OCI-LY7 (cell line): ENCODE results near the gene POLRMT. TPM values are rescaled to one million over a fixed set of nuclear protein-coding genes. Genes with fewer than 3 reads are reported as not detected.

Experiments used
- BruUV-seq: library from RNA; stranded (reverse); fragments of 400-500 nt; replicated peaks from 2 replicates; lab custom pipeline; 2021; lab: Mats Ljungman, UMichigan
- CTCF ChIA-PET: fragments of 300-600 bp; sonication (Branson Sonifier 250); formaldehyde crosslinking; loops from one replicate; lab custom pipeline; 2022; ENCODE audit warnings: antibody characterized with exemption; ENCODE audit not compliant: unreplicated experiment; lab: Charles Lee
- POLR2A ChIA-PET: fragments of 300-600 bp; sonication (Branson Sonifier 250); formaldehyde crosslinking; loops from one replicate; lab custom pipeline; 2022; ENCODE audit warnings: antibody characterized with exemption; lab: Charles Lee
- DNase-seq: peaks from one replicate; pipeline ENCODE4 v3.0.0-alpha.2; 2015; ENCODE audit warnings: low spot score
- H2AFZ ChIP-seq: fragments of 200-600 bp; sonication (generic), shearing (Covaris generic); 2 replicates; pipeline ENCODE4 v1.6.1; 2014; ENCODE audit warnings: mild to moderate bottlenecking, antibody characterized with exemption, low read length, moderate library complexity
- H3K27ac ChIP-seq: fragments of 200-600 bp; sonication (generic); 2 replicates; pipeline ENCODE4 v1.5.1; 2014; ENCODE audit warnings: mixed run types, low read depth, mild to moderate bottlenecking, moderate library complexity, low read length, inconsistent platforms; ENCODE audit not compliant: poor library complexity, severe bottlenecking
- H3K36me3 ChIP-seq: fragments of 200-600 bp; sonication (generic); 2 replicates; pipeline ENCODE4 v1.6.1; 2014; ENCODE audit warnings: mild to moderate bottlenecking, antibody characterized with exemption, low read length, moderate library complexity, mixed read lengths; ENCODE audit not compliant: insufficient read depth
- H3K4me1 ChIP-seq: fragments of 200-600 bp; sonication (generic); 2 replicates; pipeline ENCODE4 v1.5.1; 2014; ENCODE audit warnings: mild to moderate bottlenecking, low read length; ENCODE audit not compliant: insufficient read depth, poor library complexity, severe bottlenecking
- H3K4me2 ChIP-seq: fragments of 200-600 bp; sonication (generic); 2 replicates; pipeline ENCODE4 v1.6.1; 2014; ENCODE audit warnings: mild to moderate bottlenecking, low read length
- H3K4me3 ChIP-seq: fragments of 200-600 bp; sonication (generic); 2 replicates; pipeline ENCODE4 v1.5.1; 2014; ENCODE audit warnings: mild to moderate bottlenecking, low read depth, low read length; ENCODE audit not compliant: poor library complexity, severe bottlenecking
- H3K79me2 ChIP-seq: fragments of 200-600 bp; sonication (generic); 2 replicates; pipeline ENCODE4 v1.6.1; 2016; ENCODE audit warnings: low read depth, mild to moderate bottlenecking, low read length, moderate library complexity, mixed read lengths; ENCODE audit not compliant: insufficient read depth
- H3K9me2 ChIP-seq: fragments of 200-600 bp; sonication (generic); 2 replicates; pipeline ENCODE4 v1.6.1; 2016; ENCODE audit warnings: mild to moderate bottlenecking, low read length, mixed read lengths; ENCODE audit not compliant: insufficient read depth
- H3K9me3 ChIP-seq: fragments of 200-600 bp; sonication (generic); 2 replicates; pipeline ENCODE4 v1.6.1; 2014; ENCODE audit warnings: mild to moderate bottlenecking, mixed run types, low read length, mixed read lengths
- H4K20me1 ChIP-seq: fragments of 200-600 bp; sonication (generic); 2 replicates; pipeline ENCODE4 v1.6.1; 2014; ENCODE audit warnings: mild to moderate bottlenecking, antibody characterized with exemption, low read length, moderate library complexity, mixed read lengths; ENCODE audit not compliant: insufficient read depth
- EZH2phosphoT487 ChIP-seq: fragments of 200-600 bp; sonication (generic); IDR thresholded peaks from 2 replicates; pipeline ENCODE4 v1.6.1; 2018; ENCODE audit warnings: low read depth, borderline replicate concordance, mild to moderate bottlenecking, mixed run types, antibody characterized with exemption, low read length, moderate library complexity, mixed read lengths
- intact Hi-C: fragments of 100-400 bp; cut with micrococcal nuclease; formaldehyde crosslinking; loops from one replicate; pipeline ENCODE4 v1.10.0; 2022; ENCODE audit not compliant: unreplicated experiment
- total RNA-seq, 2 experiments: library from RNA; depleted of rRNA in 1 of 2; stranded (reverse); fragments of >200 nt in 1 of 2; shearing (Covaris generic) in 1 of 2; gene quantifications; 2 replicates each; pipeline ENCODE4 v1.2.3, GENCODE V29; 2014 to 2022
- TF ChIP-seq, protein P1 (sequence below): fragments of 200-600 bp; sonication (generic); conservative IDR thresholded peaks from 2 replicates; pipeline ENCODE4 v1.5.1; 2014; ENCODE audit warnings: mild to moderate bottlenecking, antibody characterized with exemption, low read length, moderate library complexity, mixed read lengths

Gene POLRMT
- total RNA-seq, 2 experiments from 2014 or later = 65.5 to 74.6 TPM

DNA sequence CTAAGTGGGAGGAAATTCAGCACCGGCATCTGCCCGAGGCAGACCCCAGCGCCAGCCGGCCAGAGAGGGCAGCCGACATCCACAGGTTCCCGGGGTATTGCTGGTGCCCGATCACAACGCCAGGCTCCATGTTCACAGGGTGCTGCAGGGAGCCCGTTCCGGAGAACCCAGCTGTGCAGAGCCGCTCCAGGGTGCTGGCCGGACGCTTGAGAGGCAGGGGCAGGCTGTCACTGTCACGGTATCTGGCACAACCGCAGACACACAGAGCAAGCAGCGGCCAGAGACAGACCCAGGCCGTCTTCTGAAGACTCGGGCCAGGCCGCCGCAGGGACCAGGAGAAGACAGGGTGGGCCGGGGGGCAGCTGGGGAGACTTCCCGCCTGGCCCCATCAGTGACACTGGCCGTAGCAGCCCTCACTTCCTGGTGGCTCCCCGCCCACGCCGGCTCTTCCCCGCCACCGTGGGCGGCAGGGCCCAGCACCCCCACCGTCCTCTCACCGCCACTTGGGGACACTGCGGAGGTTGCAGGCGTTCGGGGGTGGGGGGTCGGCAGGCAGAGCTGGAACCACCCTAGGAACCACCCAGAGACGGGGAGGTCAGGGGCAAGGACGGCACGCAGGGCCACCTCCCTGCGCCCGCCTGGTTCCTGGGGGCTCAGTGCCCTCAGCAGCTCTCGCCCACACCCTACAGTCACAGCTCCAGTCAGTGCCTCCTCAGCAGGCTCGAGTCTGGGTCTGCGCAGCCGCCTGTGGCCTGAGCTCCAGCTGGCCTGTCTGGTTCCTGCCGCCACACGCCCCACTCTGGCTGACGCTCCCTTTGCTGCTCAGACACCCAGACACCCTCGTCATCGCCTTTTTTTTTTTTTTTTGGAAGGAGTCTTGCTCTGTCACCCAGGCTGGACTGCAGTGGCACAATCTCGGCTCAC lies 25.8 kb upstream of the POLRMT start:
- H4K20me1 ChIP-seq = peaks cover 19% of the 10 kb centered on the region
- intact Hi-C loops = no loop called here

DNA sequence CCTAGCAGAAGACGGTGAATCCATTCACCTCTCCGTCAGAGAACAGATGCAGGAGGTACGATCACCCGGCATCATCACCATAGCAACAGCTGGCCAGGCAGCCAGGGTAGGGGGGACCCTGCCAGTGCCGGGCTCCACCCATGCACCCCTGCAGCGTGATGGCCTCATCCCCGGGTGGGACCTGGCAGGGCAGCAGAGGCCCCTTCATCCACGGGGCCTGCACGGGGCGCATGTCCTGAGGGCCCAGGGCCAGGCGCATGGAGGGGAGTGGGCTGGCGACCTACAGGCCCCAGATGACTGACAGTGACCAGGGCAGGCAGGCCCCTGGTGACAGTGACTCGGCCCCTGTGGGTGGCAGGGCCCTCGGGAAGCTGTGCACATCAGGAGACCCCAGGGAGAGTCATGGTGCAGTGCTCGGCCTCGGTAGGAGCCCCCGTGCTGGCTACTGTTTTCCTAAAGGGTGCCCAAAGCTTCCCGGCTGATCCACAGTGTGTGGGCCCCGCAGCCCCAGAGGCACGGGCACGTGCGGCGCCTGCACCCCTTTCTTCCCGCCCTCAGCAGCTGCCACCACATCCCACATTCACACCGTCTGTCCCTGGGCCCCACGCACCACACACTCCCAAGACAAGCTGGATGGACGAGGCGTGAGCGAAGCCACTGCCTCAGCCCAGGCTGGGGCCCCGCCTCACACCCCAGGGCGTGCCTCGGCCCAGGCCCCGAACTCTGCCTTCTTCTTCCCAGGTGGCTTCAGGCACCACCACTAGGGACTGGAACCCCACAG lies 24.9 kb upstream of the POLRMT start:
- Histone ChIP-seq H3K4me3 (no peak overlapping the region), H4K20me1 (peaks cover 19% of the 10 kb centered on the region), H3K36me3 (peaks cover 86% of the 10 kb centered on the region), H3K4me1 (peaks cover 25% of the 10 kb centered on the region), H2AFZ (no peak overlapping the region), H3K27ac (no peak overlapping the region), H3K79me2 (peaks cover 96% of the 10 kb centered on the region), H3K9me3 (no peaks in the 10 kb centered on the region), H3K4me2 (peak overlapping the region; percentile 100; the same call in 1 of the 2 replicates), H3K9me2 (no peaks in the 10 kb centered on the region)
- intact Hi-C loops = no loop called here
- no peak for DNase-seq
- ChIA-PET CTCF (no interaction called here), POLR2A (no interaction called here)
- no TSS peak for BruUV-seq
- TF ChIP-seq, protein P1, sequence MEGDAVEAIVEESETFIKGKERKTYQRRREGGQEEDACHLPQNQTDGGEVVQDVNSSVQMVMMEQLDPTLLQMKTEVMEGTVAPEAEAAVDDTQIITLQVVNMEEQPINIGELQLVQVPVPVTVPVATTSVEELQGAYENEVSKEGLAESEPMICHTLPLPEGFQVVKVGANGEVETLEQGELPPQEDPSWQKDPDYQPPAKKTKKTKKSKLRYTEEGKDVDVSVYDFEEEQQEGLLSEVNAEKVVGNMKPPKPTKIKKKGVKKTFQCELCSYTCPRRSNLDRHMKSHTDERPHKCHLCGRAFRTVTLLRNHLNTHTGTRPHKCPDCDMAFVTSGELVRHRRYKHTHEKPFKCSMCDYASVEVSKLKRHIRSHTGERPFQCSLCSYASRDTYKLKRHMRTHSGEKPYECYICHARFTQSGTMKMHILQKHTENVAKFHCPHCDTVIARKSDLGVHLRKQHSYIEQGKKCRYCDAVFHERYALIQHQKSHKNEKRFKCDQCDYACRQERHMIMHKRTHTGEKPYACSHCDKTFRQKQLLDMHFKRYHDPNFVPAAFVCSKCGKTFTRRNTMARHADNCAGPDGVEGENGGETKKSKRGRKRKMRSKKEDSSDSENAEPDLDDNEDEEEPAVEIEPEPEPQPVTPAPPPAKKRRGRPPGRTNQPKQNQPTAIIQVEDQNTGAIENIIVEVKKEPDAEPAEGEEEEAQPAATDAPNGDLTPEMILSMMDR = no peak
- no peak for TF ChIP-seq EZH2phosphoT487

More for the DNA sequence above, 25.8 kb upstream of the POLRMT start:
- Histone ChIP-seq H2AFZ (no peak overlapping the region), H3K36me3 (peaks cover 76% of the 10 kb centered on the region), H3K9me3 (no peaks in the 10 kb centered on the region), H3K27ac (no peak overlapping the region), H3K9me2 (no peaks in the 10 kb centered on the region), H3K79me2 (peaks cover 93% of the 10 kb centered on the region), H3K4me2 (peak overlapping the region; percentile 100), H3K4me1 (peaks cover 34% of the 10 kb centered on the region), H3K4me3 (peak overlapping the region; percentile 100)
- TF ChIP-seq EZH2phosphoT487 = no peak
- TF ChIP-seq, protein P1 = no peak
- DNase-seq = peak; percentile 47
- ChIA-PET POLR2A (no interaction called here), CTCF (no interaction called here)
- BruUV-seq = no TSS peak
